ENCODE data around the gene LEFTY2. TPM values are rescaled to one million over a fixed set of nuclear protein-coding genes. Genes with fewer than 3 reads are reported as not detected.

Gene LEFTY2
- total and polyA plus RNA-seq, 9 of the 15 experiments (the other 6 are each of a cell fraction or from before 2014, with no cell fraction given) = 0.04 to 0.14 TPM; not detected in 7

DNA sequence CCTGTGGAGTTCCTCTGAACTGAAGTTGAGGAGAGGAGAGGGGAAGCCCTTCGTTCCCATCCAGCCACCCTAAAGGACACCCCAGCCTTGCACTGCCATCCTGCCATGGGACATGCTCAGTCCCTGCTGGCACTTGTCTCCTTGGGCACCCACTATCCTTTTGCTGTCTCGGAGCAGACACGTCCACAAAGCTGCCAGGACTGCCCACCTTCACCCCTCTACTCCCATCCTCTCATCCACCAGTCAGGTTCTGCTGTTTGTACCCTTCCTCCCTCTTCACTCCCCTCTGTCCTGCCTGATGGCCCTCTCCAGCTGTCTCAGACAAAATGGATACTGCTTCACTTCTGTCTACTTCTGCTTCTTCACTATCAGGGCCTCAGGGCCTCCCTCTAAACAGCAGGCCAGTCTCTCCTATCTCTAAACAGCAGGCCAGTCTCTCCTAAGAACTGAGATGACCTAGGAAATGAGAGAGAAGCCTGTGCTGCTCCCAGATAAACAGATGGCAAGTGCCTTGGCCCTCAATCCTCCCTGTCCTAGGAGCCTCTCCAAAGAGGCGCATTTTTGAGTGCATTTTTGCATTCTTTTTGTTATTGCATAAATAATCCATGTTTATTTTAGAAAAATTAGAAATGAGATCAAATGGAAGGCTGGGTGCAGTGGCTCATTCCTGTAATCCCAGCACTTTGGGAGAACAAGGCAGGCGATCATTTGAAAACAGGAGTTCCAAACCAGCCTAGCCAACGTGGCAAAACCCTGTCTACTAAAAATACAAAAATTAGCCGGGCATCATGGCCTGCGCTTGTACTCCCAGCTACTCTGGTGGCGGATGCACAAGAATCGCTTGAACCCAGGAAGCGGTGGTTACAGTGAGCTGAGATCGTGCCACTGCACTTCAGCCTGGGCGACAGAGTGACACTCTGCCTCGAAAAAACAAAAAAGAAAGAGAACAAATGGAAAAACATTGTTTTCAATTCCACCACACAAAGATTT lies 12.5 kb downstream of the LEFTY2 start (continued):
- TF ChIP-seq, protein P1, sequence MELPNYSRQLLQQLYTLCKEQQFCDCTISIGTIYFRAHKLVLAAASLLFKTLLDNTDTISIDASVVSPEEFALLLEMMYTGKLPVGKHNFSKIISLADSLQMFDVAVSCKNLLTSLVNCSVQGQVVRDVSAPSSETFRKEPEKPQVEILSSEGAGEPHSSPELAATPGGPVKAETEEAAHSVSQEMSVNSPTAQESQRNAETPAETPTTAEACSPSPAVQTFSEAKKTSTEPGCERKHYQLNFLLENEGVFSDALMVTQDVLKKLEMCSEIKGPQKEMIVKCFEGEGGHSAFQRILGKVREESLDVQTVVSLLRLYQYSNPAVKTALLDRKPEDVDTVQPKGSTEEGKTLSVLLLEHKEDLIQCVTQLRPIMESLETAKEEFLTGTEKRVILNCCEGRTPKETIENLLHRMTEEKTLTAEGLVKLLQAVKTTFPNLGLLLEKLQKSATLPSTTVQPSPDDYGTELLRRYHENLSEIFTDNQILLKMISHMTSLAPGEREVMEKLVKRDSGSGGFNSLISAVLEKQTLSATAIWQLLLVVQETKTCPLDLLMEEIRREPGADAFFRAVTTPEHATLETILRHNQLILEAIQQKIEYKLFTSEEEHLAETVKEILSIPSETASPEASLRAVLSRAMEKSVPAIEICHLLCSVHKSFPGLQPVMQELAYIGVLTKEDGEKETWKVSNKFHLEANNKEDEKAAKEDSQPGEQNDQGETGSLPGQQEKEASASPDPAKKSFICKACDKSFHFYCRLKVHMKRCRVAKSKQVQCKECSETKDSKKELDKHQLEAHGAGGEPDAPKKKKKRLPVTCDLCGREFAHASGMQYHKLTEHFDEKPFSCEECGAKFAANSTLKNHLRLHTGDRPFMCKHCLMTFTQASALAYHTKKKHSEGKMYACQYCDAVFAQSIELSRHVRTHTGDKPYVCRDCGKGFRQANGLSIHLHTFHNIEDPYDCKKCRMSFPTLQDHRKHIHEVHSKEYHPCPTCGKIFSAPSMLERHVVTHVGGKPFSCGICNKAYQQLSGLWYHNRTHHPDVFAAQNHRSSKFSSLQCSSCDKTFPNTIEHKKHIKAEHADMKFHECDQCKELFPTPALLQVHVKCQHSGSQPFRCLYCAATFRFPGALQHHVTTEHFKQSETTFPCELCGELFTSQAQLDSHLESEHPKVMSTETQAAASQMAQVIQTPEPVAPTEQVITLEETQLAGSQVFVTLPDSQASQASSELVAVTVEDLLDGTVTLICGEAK (IDR thresholded peaks at IDR 0.05) = peak; percentile 50
- TF ChIP-seq, protein P1 (CRISPR knock-in tag; IDR thresholded peaks at IDR 0.05) = no peak
- TF ChIP-seq DDX20 (tag; IDR thresholded peaks at IDR 0.05; ENCODE audit: low read depth) (peak; percentile 72), EP400 (IDR thresholded peaks at IDR 0.05) (peak; percentile 79), ARID3A (IDR thresholded peaks at IDR 0.05; ENCODE audit: borderline replicate concordance, low read depth, low read length) (peak; percentile 69), C11orf30 (IDR thresholded peaks at IDR 0.05; ENCODE audit: low read depth) (no peak; the same call in 1 of the 2 replicates), ZNF23 (CRISPR knock-in tag; IDR thresholded peaks at IDR 0.05) (peak; percentile 65)
